SU-DHL-6 (cell line): ENCODE measurements around the gene FRMD3.

Experiments used
- H2AFZ ChIP-seq: fragments of 200-600 bp; sonication (generic); 2 replicates; pipeline ENCODE4 v1.6.1; 2014; ENCODE audit warnings: low read depth, mild to moderate bottlenecking, moderate library complexity, mixed read lengths, antibody characterized with exemption, low read length; ENCODE audit not compliant: severe bottlenecking
- H3F3A ChIP-seq: fragments of 200-600 bp; shearing (Covaris generic); 2 replicates; pipeline ENCODE4 v1.6.0; 2016; ENCODE audit warnings: antibody characterized with exemption, mild to moderate bottlenecking; ENCODE audit not compliant: insufficient read depth
- H3K27ac ChIP-seq: fragments of 200-600 bp; sonication (generic); 2 replicates; pipeline ENCODE4 v1.5.1; 2016; ENCODE audit warnings: low read depth, mild to moderate bottlenecking, low read length, moderate library complexity, mixed read lengths
- H3K27me3 ChIP-seq: fragments of 200-600 bp; sonication (generic), shearing (Covaris generic); 2 replicates; pipeline ENCODE4 v1.6.0; 2014; ENCODE audit warnings: mild to moderate bottlenecking, low read length
- H3K36me3 ChIP-seq: fragments of 200-600 bp; sonication (generic); 2 replicates; pipeline ENCODE4 v1.6.1; 2014; ENCODE audit warnings: mild to moderate bottlenecking, low read length, mixed read lengths
- H3K4me2 ChIP-seq: fragments of 300-600, 200-600 bp; shearing (Covaris generic), sonication (generic); 2 replicates; pipeline ENCODE4 v1.6.0; 2014; ENCODE audit warnings: low read length, low read depth, mild to moderate bottlenecking; ENCODE audit not compliant: poor library complexity, severe bottlenecking
- H3K4me3 ChIP-seq: fragments of 200-600 bp; sonication (generic); 2 replicates; pipeline ENCODE4 v1.5.1; 2014; ENCODE audit warnings: antibody characterized with exemption, low read length, mild to moderate bottlenecking, mixed read lengths; ENCODE audit not compliant: insufficient read depth, poor library complexity, severe bottlenecking
- H3K79me2 ChIP-seq: fragments of 200-600 bp; sonication (generic); 2 replicates; pipeline ENCODE4 v1.6.1; 2014; ENCODE audit warnings: mild to moderate bottlenecking, low read length, moderate library complexity; ENCODE audit not compliant: insufficient read depth
- H3K9ac ChIP-seq: fragments of 200-600 bp; sonication (generic); 2 replicates; pipeline ENCODE4 v1.7.0; 2014; ENCODE audit warnings: mild to moderate bottlenecking, low read length
- H3K9me2 ChIP-seq: fragments of 200-600 bp; sonication (generic); replicated peaks from 2 replicates; pipeline ENCODE4 v1.6.1; 2014; ENCODE audit warnings: low read length; ENCODE audit not compliant: insufficient read depth
- H3K9me3 ChIP-seq: fragments of 200-600 bp; sonication (generic); 2 replicates; pipeline ENCODE4 v1.6.1; 2014; ENCODE audit warnings: low read length, mixed read lengths; ENCODE audit not compliant: insufficient read depth
- H4K20me1 ChIP-seq: fragments of 200-600 bp; sonication (generic); 2 replicates; pipeline ENCODE4 v1.6.1; 2014; ENCODE audit warnings: low read depth, mild to moderate bottlenecking, antibody characterized with exemption, low read length, moderate library complexity, mixed read lengths
- CTCF ChIP-seq: fragments of 200-600 bp; sonication (generic); IDR thresholded peaks from one replicate; pipeline ENCODE4 v1.5.1; 2017; ENCODE audit warnings: antibody characterized with exemption, mild to moderate bottlenecking, low read length, moderate library complexity; ENCODE audit not compliant: insufficient read depth, poor library complexity, severe bottlenecking
- EZH2phosphoT487 ChIP-seq: fragments of 200-600 bp; sonication (generic), shearing (Covaris generic); conservative IDR thresholded peaks from 2 replicates; pipeline ENCODE4 v1.6.1; 2018; ENCODE audit warnings: mild to moderate bottlenecking, antibody characterized with exemption, low read length, moderate library complexity, mixed read lengths

The FRMD3 gene

GRCh38 chr9:83330207-83331196 is 207.7 kb downstream of the FRMD3 start:
- TF ChIP-seq EZH2phosphoT487 (no peak), CTCF (peak; percentile 13)
- H3K27me3 ChIP-seq, result no peaks in the 10 kb centered on the region

GRCh38 chr9:83327750-83328622 is 210.2 kb downstream of the FRMD3 start:
- H3F3A ChIP-seq, result no peaks in the 10 kb centered on the region
- TF ChIP-seq CTCF, result no peak
- no peak for TF ChIP-seq EZH2phosphoT487
- H3K9me3 ChIP-seq, result no peaks in the 10 kb centered on the region
- H3K27me3 ChIP-seq, result no peaks in the 10 kb centered on the region
- no peak overlapping the region for H3K9ac ChIP-seq
- H3K9me2 ChIP-seq, result no peaks in the 10 kb centered on the region
- H3K4me3 ChIP-seq, result no peak overlapping the region
- no peak overlapping the region for H3K4me2 ChIP-seq
- no peaks in the 10 kb centered on the region for H3K36me3 ChIP-seq
- no peaks in the 10 kb centered on the region for H3K79me2 ChIP-seq
- no peaks in the 10 kb centered on the region for H4K20me1 ChIP-seq
- no peak overlapping the region for H2AFZ ChIP-seq
- H3K27ac ChIP-seq, result no peak overlapping the region

More at GRCh38 chr9:83330207-83331196, 207.7 kb downstream of the FRMD3 start:
- H2AFZ ChIP-seq, result no peak overlapping the region
- no peak overlapping the region for H3K4me2 ChIP-seq
- no peaks in the 10 kb centered on the region for H3K9me2 ChIP-seq
- H3F3A ChIP-seq, result no peaks in the 10 kb centered on the region
- H3K36me3 ChIP-seq, result no peaks in the 10 kb centered on the region
- no peak overlapping the region for H3K9ac ChIP-seq
- H3K4me3 ChIP-seq, result no peak overlapping the region
- no peaks in the 10 kb centered on the region for H3K9me3 ChIP-seq
- H3K27ac ChIP-seq, result no peak overlapping the region
- no peaks in the 10 kb centered on the region for H3K79me2 ChIP-seq
- H4K20me1 ChIP-seq, result no peaks in the 10 kb centered on the region

- H3K9me2 ChIP-seq, result no peaks in the 10 kb centered on the region
- no peaks in the 10 kb centered on the region for H4K20me1 ChIP-seq
- H3K27ac ChIP-seq, result no peak overlapping the region
- no peak overlapping the region for H2AFZ ChIP-seq
- H3K27me3 ChIP-seq, result no peaks in the 10 kb centered on the region
- H3F3A ChIP-seq, result no peaks in the 10 kb centered on the region
- H3K9me3 ChIP-seq, result no peaks in the 10 kb centered on the region
- no peaks in the 10 kb centered on the region for H3K36me3 ChIP-seq
- H3K4me2 ChIP-seq, result no peak overlapping the region
- no peak overlapping the region for H3K9ac ChIP-seq
- no peak for TF ChIP-seq CTCF
- no peak for TF ChIP-seq EZH2phosphoT487
- H3K4me3 ChIP-seq, result no peak overlapping the region
- H3K79me2 ChIP-seq, result no peaks in the 10 kb centered on the region
These were observed 210.9 kb downstream of the FRMD3 start for GRCh38 chr9:83327323-83327722.
